HepG2 (cell line): ENCODE measurements around the gene DNASE1L2. TPM values are rescaled to one million over a fixed set of nuclear protein-coding genes. Genes with fewer than 3 reads are reported as not detected.

ENCODE experiments used
- ATAC-seq: fragments of 200-7000 bp; cut with Tn5 transposase; 3 replicates; pipeline ENCODE4 v1.9.1; 2020; ENCODE audit warnings: mild to moderate bottlenecking, moderate library complexity
- BruUV-seq: library from RNA; stranded (reverse); fragments of 400-500 nt; replicated peaks from 2 replicates; lab custom pipeline; 2021; lab: Mats Ljungman, UMichigan
- CTCF ChIA-PET: fragments of 300-600 bp; formaldehyde crosslinking; extraction: SDS; loops from one replicate; lab custom pipeline; 2021; ENCODE audit warnings: low total read pairs, inconsistent platforms, low intra/inter-chr PET ratio; lab: Yijun Ruan, JAX
- POLR2A ChIA-PET: fragments of 350-600 bp; sonication (Branson Sonifier 250); formaldehyde crosslinking; loops from one replicate; lab custom pipeline; 2020; ENCODE audit warnings: antibody characterized with exemption, inconsistent platforms; lab: Yijun Ruan, JAX
- DNase-seq: peaks from one replicate; pipeline ENCODE4 v3.0.0-alpha.2; 2015; ENCODE audit warnings: low spot score
- FAIRE-seq: peaks from 3 replicates; lab custom pipeline; 2011; peaks lifted over from hg19 to GRCh38; lab: Jason Lieb, UNC
- H2AFZ ChIP-seq: one replicate; pipeline ENCODE4 v1.6.1; 2011; ENCODE audit warnings: low read length, inconsistent platforms
- H3K27ac ChIP-seq: fragments of 300-600 bp; 3 replicates; pipeline ENCODE4 v1.8.0; 2011; ENCODE audit warnings: mixed run types, mild to moderate bottlenecking, mixed read lengths, low read length, inconsistent platforms; ENCODE audit not compliant: insufficient read depth; ENCODE audit errors: extremely low read length
- H3K27me3 ChIP-seq, 2 experiments: fragments of 200-600 bp in 1 of 2; 2 replicates in 1 of 2; 3 replicates in 1 of 2; pipeline versions ENCODE4 v1.6.0 to v1.8.0; 2011; ENCODE audit warnings: low read length in 2 of 2, mild to moderate bottlenecking in 2 of 2, moderate library complexity in 2 of 2, inconsistent platforms in 1 of 2; ENCODE audit not compliant: insufficient read depth in 2 of 2, control insufficient read depth in 1 of 2
- H3K36me3 ChIP-seq, 2 experiments: fragments of 200-600 bp in 1 of 2; replicated peaks in 1 of 2; 2 replicates in 1 of 2; 3 replicates in 1 of 2; pipeline versions ENCODE4 v1.5.1 to v1.8.0; 2011; ENCODE audit warnings: low read length in 2 of 2, inconsistent platforms in 1 of 2; ENCODE audit not compliant: insufficient read depth in 2 of 2, control insufficient read depth in 1 of 2
- H3K4me1 ChIP-seq: 2 replicates; pipeline ENCODE4 v1.5.1; 2012; ENCODE audit warnings: low read length, inconsistent platforms; ENCODE audit not compliant: insufficient read depth
- H3K4me2 ChIP-seq: 2 replicates; pipeline ENCODE4 v1.6.0; 2011; ENCODE audit warnings: low read depth, low read length, inconsistent platforms
- H3K4me3 ChIP-seq, 3 experiments: fragments of 200-600 bp in 1 of 3; sonication (generic), shearing (Covaris generic) in 1 of 3; replicated peaks in 1 of 3; 2 replicates each; pipeline ENCODE4 v1.5.1; 2011 to 2016; ENCODE audit warnings: low read length in 3 of 3, inconsistent platforms in 2 of 3, low read depth in 2 of 3, mild to moderate bottlenecking in 2 of 3, control low read depth in 1 of 3, mixed read lengths in 1 of 3; ENCODE audit not compliant: insufficient read depth in 1 of 3
- H3K79me2 ChIP-seq: one replicate; pipeline ENCODE4 v1.6.1; 2011; ENCODE audit warnings: low read length, inconsistent platforms; ENCODE audit not compliant: insufficient read depth
- H3K9ac ChIP-seq: 2 replicates; pipeline ENCODE4 v1.6.0; 2011; ENCODE audit warnings: mild to moderate bottlenecking, low read depth, low read length, inconsistent platforms; ENCODE audit not compliant: insufficient read depth
- H3K9me3 ChIP-seq: 2 replicates; pipeline ENCODE4 v1.5.1; 2012; ENCODE audit warnings: mild to moderate bottlenecking, low read length
- H4K20me1 ChIP-seq: 2 replicates; pipeline ENCODE4 v1.6.0; 2011; ENCODE audit warnings: inconsistent platforms, mild to moderate bottlenecking, low read length, moderate library complexity; ENCODE audit not compliant: insufficient read depth
- FOXK1 ChIP-seq: sonication (generic); formaldehyde crosslinking; IDR thresholded peaks from 2 replicates; pipeline ENCODE4 v1.4.0; 2020; ENCODE audit warnings: low read depth, missing genetic modification reagents, borderline replicate concordance
- IRX3 ChIP-seq: sonication (generic); formaldehyde crosslinking; IDR thresholded peaks from 2 replicates; pipeline ENCODE4 v1.8.1; 2023; ENCODE audit warnings: mild to moderate bottlenecking, low read depth, missing genetic modification reagents, borderline replicate concordance
- NFE2L2 ChIP-seq: fragments of 150-350 bp; IDR thresholded peaks from 2 replicates; pipeline ENCODE4 v1.6.1; 2014; ENCODE audit warnings: low read length
- SALL2 ChIP-seq: sonication (generic); formaldehyde crosslinking; IDR thresholded peaks from 2 replicates; pipeline ENCODE4 v1.8.1; 2023; ENCODE audit warnings: mild to moderate bottlenecking, missing genetic modification reagents, inconsistent platforms
- TAF15 ChIP-seq: fragments of 200-400 bp; formaldehyde crosslinking; IDR thresholded peaks from one replicate; pipeline ENCODE4 v1.6.1; 2018; ENCODE audit warnings: mild to moderate bottlenecking, low read depth, low read length; ENCODE audit not compliant: poor library complexity, severe bottlenecking
- ZNF263 ChIP-seq: sonication (generic); formaldehyde crosslinking; IDR thresholded peaks from 2 replicates; pipeline ENCODE4 v1.4.0; 2020; ENCODE audit warnings: missing genetic modification reagents
- WGBS: methylation state at CpG from one replicate; pipeline ENCODE4 v1.1.6; 2017; ENCODE audit warnings: low lambda C conversion rate; 5-methylcytosine and 5-hydroxymethylcytosine counted together
- in situ Hi-C: cut with HindIII; loops from 2 replicates; pipeline ENCODE4 v1.10.0; 2017; ENCODE audit warnings: low pct_unique_long_range_greater_than_20kb; ENCODE audit not compliant: extremely low pct_ligation_motif_present
- intact Hi-C: fragments of 100-400 bp; cut with micrococcal nuclease; formaldehyde crosslinking; loops from one replicate; pipeline ENCODE4 v1.10.0; 2022; ENCODE audit not compliant: unreplicated experiment
- polyA plus RNA-seq, 8 experiments: library from polyadenylated mRNA; depleted of rRNA in 3 of 8; stranded (reverse) in 7 of 8; unstranded in 1 of 8; fragments of >200 nt; fragmentation: Illumina TruSeq in 4 of 8; extraction: Trizol in 4 of 8; gene quantifications; 2 replicates each; pipeline versions ENCODE4 v1.2.1 to v1.2.3, GENCODE V29; 2011 to 2016; ENCODE audit warnings: low read depth in 4 of 8, missing spikeins in 1 of 8, mixed read lengths in 1 of 8; ENCODE audit not compliant: insufficient read depth in 1 of 8
- total RNA-seq, 5 experiments: library from RNA; depleted of rRNA; stranded (reverse); fragments of >200 nt; fragmentation: Illumina TruSeq; extraction: Trizol; gene quantifications; 2 replicates each; pipeline ENCODE4 v1.2.3, GENCODE V29; 2016; ENCODE audit warnings: low read depth in 1 of 5
- TF ChIP-seq, protein P1 (sequence below): sonication (generic); formaldehyde crosslinking; IDR thresholded peaks from 2 replicates; pipeline ENCODE4 v1.4.0; 2020; ENCODE audit warnings: low read depth, mild to moderate bottlenecking, missing genetic modification reagents
- TF ChIP-seq, protein P2 (sequence below): IDR thresholded peaks from 2 replicates; pipeline ENCODE4 v1.6.1; 2016; ENCODE audit warnings: missing compliant biosample characterization, missing genetic modification reagents, borderline replicate concordance
- TF ChIP-seq, protein P3 (sequence below): sonication (generic); formaldehyde crosslinking; IDR thresholded peaks from 2 replicates; pipeline ENCODE4 v1.8.0; 2022; ENCODE audit warnings: missing genetic modification reagents, mild to moderate bottlenecking, borderline replicate concordance

DNASE1L2 gene
- total and polyA plus RNA-seq, 2 of the 13 experiments (the other 11 are each of a cell fraction or from before 2014, with no cell fraction given): 0.44 to 0.50 TPM

DNA sequence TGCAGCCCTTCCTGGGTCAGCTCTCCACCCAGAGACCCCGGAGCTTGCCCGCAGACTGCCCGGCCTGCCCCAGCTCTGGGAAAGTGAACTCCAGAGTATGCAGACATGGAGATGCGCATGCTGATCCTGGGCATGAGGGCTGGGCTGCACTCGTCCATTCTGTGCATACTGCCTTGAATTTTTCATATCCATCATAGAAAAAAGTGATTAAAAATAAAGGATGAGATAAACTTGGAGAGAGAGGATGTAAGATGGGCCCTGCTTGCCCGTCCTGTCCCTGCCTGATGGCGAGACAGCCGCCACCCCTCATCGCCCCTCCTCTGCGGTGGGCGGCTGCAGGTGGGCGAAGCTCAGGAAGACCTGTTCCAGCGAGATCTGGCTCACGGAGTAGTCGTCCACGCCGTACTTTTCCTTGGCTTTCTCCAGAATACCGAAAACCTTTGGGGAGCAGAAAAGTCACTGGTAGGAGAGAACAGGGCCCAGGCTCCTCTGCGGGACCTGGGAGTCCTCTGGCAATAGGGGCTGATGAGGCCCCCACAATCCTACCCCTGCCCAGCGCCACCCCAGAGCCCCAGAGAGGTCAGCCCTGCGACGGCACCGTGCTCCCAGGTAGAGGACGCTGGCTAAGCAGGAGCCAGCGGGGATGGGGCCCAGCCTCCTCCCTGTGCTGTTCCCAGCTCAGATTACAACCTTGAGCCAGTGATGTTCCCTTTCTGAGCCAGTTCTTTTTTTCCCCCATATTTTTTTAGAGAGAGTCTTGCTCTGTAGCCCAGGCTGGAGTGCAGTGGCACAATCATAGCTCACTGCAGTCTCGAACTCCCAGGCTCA, 40.3 kb downstream of the DNASE1L2 start:
- CTCF ChIA-PET: no interaction called here
- H3K4me3 ChIP-seq: no peak overlapping the region
- BruUV-seq: no TSS peak
- H3K4me2 ChIP-seq: no peak overlapping the region
- H3K4me1 ChIP-seq: peaks cover 27% of the 10 kb centered on the region; the same call in 1 of the 2 replicates
- peak; percentile 21 for ATAC-seq
- peaks cover 20 to 63% of the 10 kb centered on the region in 2 experiments for H3K27me3 ChIP-seq
- WGBS: 37% methylated on average over 16 of the region's 26 CpGs
- FAIRE-seq: no peak
- in situ Hi-C loops: no loop called here
- 0 out of 5 replicates have a peak, but pooled peaks cover 0 to 2% of the 10 kb centered on the region in 2 experiments for H3K36me3 ChIP-seq
- no peaks in the 10 kb centered on the region for H4K20me1 ChIP-seq
- no peak overlapping the region for H3K9ac ChIP-seq
- H3K27ac ChIP-seq: no peak overlapping the region
- DNase-seq: no peak
- POLR2A ChIA-PET: no interaction called here
- TF ChIP-seq SALL2 (no peak), ZNF263 (peak; percentile 76)
- TF ChIP-seq, all 625 proteins: peak for 1
- Histone ChIP-seq H3K9me3 (no peaks in the 10 kb centered on the region), H3K79me2 (no peaks in the 10 kb centered on the region), H2AFZ (no peak overlapping the region)
- intact Hi-C loops: no loop called here

DNA sequence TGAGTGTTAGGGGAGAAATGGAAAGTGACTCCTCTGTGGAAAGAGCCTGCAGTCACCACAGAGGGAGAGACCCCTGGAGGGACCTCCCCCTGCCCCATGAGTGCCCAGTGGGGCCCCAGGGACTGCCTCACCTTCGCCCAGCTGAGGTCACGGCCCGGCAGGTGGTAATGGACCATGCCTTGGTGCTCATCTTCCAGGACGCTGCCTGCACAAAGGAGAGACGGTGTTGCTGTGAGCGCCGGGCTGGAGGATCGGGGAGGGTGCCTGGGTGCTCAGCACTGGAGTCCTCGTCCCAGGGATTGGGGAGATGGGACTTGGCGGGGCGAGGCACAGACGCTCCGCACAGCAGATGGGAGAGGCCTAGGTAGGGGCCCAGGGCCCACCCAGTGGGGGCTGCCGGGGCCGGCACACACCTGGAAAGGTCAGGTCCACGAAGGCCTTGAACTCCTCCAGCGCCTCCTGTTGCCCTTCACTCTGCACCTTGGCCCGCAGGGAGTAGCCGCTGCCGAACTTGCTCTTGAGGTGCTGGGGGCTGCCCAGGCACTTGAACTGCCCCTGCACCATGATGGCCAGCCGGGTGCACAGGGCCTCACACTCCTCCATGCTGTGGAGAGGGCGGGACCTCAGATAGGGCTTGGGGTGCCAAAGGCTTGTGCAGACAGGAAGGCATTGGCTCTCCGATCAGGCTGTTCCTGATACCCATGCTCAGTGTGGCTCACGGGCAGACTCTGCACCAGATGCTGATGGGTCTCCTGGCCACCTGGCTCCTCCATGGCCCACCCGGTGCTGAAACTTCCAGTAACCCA, 41.4 kb downstream of the DNASE1L2 start:
- intact Hi-C loops: no loop called here
- 21% methylated on average over 8 of the region's 25 CpGs for WGBS
- ChIA-PET CTCF (no interaction called here), POLR2A (interaction anchor here (1.5 kb wide), 1 partner anchor 26 kb away, joined by 4 read pairs; the partner anchor contains the start of gene ECI1)
- H4K20me1 ChIP-seq: no peaks in the 10 kb centered on the region
- no peak overlapping the region for H3K9ac ChIP-seq
- H3K4me2 ChIP-seq: peak overlapping the region; percentile 23; the same call in 1 of the 2 replicates
- H2AFZ ChIP-seq: no peak overlapping the region
- H3K9me3 ChIP-seq: no peaks in the 10 kb centered on the region
- no peaks in the 10 kb centered on the region for H3K36me3 ChIP-seq
- in situ Hi-C loops: no loop called here
- peaks cover 22 to 63% of the 10 kb centered on the region in 2 experiments for H3K27me3 ChIP-seq
- no peak overlapping the region for H3K27ac ChIP-seq
- no peak for DNase-seq
- FAIRE-seq: no peak
- no peaks in the 10 kb centered on the region for H3K79me2 ChIP-seq
- no TSS peak for BruUV-seq
- no peak overlapping the region; a peak in 1 of 6 replicates for H3K4me3 ChIP-seq
- ATAC-seq: peak; percentile 16
- H3K4me1 ChIP-seq: peaks cover 27% of the 10 kb centered on the region; the same call in 1 of the 2 replicates
- no peak for TF ChIP-seq TAF15
- TF ChIP-seq, protein P1, sequence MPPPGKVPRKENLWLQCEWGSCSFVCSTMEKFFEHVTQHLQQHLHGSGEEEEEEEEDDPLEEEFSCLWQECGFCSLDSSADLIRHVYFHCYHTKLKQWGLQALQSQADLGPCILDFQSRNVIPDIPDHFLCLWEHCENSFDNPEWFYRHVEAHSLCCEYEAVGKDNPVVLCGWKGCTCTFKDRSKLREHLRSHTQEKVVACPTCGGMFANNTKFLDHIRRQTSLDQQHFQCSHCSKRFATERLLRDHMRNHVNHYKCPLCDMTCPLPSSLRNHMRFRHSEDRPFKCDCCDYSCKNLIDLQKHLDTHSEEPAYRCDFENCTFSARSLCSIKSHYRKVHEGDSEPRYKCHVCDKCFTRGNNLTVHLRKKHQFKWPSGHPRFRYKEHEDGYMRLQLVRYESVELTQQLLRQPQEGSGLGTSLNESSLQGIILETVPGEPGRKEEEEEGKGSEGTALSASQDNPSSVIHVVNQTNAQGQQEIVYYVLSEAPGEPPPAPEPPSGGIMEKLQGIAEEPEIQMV (CRISPR knock-in tag): no peak
- no peak for TF ChIP-seq IRX3 (CRISPR knock-in tag)
- TF ChIP-seq, protein P2, sequence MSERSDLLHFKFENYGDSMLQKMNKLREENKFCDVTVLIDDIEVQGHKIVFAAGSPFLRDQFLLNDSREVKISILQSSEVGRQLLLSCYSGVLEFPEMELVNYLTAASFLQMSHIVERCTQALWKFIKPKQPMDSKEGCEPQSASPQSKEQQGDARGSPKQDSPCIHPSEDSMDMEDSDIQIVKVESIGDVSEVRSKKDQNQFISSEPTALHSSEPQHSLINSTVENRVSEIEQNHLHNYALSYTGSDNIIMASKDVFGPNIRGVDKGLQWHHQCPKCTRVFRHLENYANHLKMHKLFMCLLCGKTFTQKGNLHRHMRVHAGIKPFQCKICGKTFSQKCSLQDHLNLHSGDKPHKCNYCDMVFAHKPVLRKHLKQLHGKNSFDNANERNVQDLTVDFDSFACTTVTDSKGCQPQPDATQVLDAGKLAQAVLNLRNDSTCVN: no peak
- no peak for TF ChIP-seq NFE2L2
- TF ChIP-seq, protein P3, sequence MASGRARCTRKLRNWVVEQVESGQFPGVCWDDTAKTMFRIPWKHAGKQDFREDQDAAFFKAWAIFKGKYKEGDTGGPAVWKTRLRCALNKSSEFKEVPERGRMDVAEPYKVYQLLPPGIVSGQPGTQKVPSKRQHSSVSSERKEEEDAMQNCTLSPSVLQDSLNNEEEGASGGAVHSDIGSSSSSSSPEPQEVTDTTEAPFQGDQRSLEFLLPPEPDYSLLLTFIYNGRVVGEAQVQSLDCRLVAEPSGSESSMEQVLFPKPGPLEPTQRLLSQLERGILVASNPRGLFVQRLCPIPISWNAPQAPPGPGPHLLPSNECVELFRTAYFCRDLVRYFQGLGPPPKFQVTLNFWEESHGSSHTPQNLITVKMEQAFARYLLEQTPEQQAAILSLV (CRISPR knock-in tag): no peak
- no peak for TF ChIP-seq FOXK1 (CRISPR knock-in tag)
